GM10266 (cell line): ENCODE results near the gene COL5A3.

ENCODE experiments used
- DNase-seq: peaks from one replicate; pipeline ENCODE4 v3.0.0; 2012; ENCODE audit errors: extremely low spot score
- TF ChIP-seq, protein P1 (sequence below): IDR thresholded peaks from 2 replicates; pipeline ENCODE4 v1.5.1; 2012; ENCODE audit warnings: mild to moderate bottlenecking, low read depth; ENCODE audit not compliant: control insufficient read depth, insufficient read depth; ENCODE audit errors: missing control alignments

Gene COL5A3

DNA sequence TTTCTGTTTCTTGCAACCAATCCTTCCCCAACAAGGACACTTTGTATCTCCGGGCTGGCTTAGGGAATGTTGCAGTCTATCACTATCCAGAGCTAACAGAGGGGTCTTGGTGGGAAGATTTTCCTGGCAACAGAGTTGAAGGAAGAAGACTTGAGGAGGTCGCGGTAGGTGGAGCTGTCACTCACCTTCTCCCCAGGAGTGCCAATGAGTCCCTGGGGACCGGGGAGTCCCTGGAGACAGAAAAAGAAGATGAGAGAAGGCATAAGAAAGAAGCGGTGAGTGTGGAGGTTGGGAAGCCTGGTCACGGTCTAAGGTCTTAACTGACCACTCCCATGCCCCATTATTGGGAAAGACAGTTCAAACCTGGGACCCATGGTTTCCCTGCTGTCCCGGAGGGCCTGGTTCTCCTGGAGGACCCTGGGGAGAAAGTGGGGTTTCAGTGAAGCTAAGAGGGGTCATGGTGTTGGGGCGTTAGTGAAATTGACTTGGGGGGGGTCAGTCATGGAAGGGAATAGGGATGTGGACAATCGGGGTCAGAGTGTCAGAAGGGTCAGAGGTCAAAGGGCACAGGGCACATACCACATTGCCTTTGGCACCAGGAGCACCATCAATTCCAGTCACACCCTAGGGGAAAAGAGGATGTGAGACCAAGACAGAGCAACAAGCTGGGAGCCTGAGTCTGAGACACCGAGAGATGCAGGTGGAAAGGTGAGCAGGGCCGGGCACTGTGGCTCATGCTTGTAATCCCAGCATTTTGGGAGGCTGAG, 18.7 kb downstream of the COL5A3 start:
- TF ChIP-seq, protein P1, sequence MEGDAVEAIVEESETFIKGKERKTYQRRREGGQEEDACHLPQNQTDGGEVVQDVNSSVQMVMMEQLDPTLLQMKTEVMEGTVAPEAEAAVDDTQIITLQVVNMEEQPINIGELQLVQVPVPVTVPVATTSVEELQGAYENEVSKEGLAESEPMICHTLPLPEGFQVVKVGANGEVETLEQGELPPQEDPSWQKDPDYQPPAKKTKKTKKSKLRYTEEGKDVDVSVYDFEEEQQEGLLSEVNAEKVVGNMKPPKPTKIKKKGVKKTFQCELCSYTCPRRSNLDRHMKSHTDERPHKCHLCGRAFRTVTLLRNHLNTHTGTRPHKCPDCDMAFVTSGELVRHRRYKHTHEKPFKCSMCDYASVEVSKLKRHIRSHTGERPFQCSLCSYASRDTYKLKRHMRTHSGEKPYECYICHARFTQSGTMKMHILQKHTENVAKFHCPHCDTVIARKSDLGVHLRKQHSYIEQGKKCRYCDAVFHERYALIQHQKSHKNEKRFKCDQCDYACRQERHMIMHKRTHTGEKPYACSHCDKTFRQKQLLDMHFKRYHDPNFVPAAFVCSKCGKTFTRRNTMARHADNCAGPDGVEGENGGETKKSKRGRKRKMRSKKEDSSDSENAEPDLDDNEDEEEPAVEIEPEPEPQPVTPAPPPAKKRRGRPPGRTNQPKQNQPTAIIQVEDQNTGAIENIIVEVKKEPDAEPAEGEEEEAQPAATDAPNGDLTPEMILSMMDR: no peak
- DNase-seq: no peak

DNA sequence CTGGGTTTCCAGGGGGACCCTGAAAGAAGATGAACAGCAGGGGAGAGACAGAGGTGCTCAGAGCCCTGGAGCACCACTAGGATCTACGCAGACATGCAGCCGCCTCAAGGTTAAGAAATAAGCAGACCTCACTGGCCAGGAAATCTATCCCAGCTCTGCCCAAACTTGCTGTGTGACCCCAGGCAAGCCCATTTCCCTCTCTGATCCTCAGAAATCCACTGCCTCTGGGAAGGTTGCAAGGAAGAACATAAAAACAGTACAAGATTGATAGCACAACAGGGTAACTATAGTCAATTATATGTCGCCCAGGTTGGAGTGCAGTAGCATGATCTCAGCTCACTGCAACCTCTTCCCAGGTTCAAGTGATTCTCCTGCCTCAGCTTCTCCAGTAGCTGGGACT, 20.8 kb downstream of the COL5A3 start:
- no peak for DNase-seq
- TF ChIP-seq, protein P1: no peak

DNA sequence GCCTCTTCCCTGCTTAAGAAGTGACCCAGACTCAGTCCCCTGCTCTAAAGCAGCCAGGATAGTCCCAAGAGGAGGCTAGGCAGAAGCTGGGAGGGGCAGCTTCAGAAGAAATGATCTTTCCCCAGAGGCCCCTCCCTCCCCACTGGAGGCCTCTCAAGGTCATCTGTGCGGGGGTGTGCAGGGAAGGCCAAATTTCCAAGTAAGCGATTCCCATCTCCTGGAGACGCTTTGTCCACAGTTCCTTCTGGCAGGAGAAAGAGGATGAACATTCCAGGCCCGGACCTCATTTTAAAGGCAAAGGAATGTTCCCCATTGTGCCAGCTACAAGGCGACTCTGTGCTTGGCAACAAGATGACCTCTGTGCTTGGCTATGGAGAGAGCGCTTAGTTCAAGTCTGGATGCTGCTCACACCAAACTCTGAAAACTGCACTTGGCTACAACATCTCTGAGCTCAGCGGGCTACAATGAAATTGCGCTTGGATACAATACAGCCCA, 23.5 kb downstream of the COL5A3 start:
- no peak for DNase-seq

GRCh38 chr19:9981406-9982260, 28.7 kb downstream of the COL5A3 start:
- DNase-seq: no peak
- TF ChIP-seq, protein P1: no peak

More for the DNA sequence above, 23.5 kb downstream of the COL5A3 start:
- TF ChIP-seq, protein P1: no peak

GRCh38 chr19:9972103-9972502, 38.2 kb downstream of the COL5A3 start:
- no peak for DNase-seq
- TF ChIP-seq, protein P1: no peak

DNA sequence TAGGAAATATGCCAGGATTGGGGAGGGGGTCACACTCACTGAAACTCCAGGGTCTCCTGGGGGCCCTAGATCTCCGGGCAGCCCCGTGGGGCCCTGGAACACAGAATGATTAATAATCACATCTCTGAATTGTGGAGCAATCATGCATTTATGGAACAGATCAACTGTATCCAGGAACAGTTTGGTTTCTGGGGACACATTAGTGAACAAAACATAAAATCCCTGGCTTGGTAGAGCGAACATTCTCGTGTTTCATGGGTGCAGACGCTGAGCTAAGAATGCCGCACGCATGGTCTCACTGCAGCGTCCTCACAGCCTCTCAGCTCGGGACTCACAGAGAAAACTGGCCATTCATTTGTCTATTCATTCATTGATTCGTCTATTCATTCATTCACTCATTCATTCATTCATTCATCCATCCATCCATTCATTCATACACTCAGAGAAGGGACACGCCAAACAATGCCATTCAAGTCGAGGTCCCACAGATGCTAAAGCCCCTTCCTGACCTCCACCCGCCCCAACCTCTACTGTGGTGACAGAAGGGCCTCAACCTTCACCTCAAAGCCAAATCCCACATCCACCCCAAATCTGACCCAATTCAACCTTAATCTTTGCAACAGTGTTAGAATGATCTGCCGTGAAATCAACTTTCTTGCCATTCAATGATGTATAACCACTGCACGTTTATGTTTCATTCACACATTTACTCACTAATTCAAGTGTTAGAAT, 39.0 kb downstream of the COL5A3 start:
- TF ChIP-seq, protein P1: no peak
- no peak for DNase-seq
